ENCODE results near the gene NDRG4.

Gene NDRG4

GRCh38 chr16:58543685-58544084, 43.7 kb downstream of the NDRG4 start:
- no peak for DNase-seq (ENCODE audit: low read depth in 2 of 2)

- DNase-seq (ENCODE audit: low read depth in 2 of 2) = no peak
Measured at GRCh38 chr16:58548378-58548777, 48.4 kb downstream of the NDRG4 start.

- DNase-seq (ENCODE audit: low read depth in 2 of 2) = no peak
Measured at GRCh38 chr16:58551496-58551895, 51.6 kb downstream of the NDRG4 start.

- DNase-seq (ENCODE audit: low read depth in 2 of 2) = no peak
Measured at GRCh38 chr16:58556678-58557077, 56.7 kb downstream of the NDRG4 start.
